CD4-positive, alpha-beta T cell treated with Interleukin-17A for 4 hours (primary cell): ENCODE results near the gene FBF1.
"Not testable (repeated sequence)": the region's sequence is repeated elsewhere in the genome, so short reads cannot be mapped to it uniquely, and the experiment has no call there.

ENCODE experiments used
- DNase-seq: peaks from one replicate; pipeline ENCODE4 v3.0.0-alpha.2; 2020; ENCODE audit warnings: mixed read lengths

FBF1 gene

DNA sequence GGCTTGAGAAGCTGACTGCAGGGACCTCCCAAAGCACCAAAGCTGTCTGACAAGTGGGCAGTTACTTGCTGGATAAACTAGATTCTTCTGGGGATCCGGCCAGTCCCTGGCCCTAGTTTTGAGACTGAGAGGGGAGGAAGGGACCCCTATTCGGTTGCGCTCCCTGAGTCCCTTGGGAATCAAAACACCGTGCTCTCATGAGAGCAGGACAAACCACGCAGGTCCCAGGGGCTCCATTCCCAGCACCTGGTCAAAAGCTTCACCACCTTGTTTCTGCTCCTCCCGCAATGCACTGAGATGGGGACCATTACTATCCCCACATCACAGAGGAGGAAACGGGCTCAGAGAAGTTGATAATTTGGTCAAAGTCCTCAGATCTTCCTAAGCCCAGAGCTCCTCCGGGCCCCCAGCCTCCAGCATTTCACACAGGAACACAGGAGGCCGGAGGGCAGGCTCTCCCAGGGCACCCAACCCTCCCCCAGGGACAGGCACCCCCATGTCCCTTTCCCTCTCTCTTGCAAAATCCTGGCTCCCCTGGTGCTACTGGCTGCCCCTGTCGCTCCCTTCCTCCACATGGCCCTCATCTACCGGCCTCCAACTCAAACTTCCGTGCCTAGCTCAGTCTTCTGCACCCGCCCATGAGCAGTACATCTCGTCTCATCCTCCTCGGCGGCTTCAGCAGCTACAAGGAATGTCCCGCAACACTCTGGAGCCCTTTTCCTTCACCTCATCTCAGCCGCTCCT, 47.4 kb downstream of the FBF1 start:
- DNase-seq = no peak

GRCh38 chr17:75892556-75893224, 48.2 kb downstream of the FBF1 start:
- no peak for DNase-seq

DNA sequence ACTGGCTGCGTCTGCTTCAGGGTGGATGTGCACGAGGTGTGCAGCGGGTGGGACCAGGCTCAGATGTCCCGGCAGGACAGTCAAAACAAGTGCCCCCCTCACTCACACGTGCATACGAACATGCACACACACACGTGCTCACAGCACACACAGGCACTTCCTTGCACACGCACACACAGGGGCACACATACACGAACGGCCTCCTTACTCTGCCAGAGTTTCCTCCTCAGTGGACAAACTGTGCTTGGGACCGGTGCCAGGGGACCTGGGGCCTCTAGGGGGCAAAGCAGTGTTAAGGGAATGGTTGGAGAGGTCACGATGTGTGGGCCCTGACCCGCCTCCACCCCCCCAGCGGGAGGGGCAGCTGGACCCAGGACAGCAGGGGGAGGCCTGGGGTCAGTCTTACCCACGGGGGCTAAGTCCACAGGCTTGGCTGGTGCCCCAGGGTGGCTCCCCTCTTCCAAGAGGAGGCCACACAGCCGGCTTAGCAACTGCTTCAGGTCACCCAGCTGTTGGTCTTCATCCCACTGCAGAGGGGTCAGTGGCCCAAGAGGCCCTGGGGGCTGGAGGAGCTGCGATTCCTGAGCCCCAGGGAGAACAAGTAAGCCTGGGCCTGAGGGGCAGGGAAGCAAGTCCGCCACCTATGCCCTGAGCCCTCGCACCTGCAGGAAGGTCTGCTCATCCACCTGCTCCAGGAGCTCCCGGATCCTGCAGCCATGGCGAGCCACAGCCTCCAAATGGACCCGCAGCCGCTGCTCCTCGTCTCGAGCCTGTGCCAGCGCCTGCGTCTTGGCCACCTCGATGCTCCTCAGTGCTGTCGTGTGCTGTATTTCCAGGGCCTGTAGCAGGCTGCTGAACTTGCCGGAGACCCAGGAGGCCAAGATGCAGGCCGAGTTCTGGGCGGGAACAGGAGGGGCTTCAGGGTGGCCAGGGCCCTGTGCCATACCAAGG, 49.0 kb downstream of the FBF1 start:
- no peak for DNase-seq

GRCh38 chr17:75891022-75891604, 49.7 kb downstream of the FBF1 start:
- DNase-seq = no peak

DNA sequence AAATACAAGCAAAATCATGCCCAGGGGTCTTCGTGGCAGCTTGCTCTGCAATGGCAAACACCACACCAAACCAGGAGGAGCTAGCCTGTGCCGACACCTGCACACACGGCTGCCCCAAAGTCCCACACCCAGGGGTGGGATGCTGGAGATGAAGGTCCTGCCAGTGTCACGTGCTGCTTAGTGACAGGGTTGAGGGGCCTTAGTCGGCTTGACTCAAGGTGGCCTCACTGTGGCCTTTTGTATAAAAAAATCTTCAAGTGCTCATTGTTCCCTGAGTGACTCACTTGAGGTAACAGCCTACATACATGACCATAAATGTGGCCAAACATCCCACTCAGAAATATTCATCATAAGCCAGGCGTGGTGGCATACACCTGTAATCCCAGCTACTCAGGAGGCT, 51.4 kb downstream of the FBF1 start:
- DNase-seq = no peak

- DNase-seq = no peak
These were observed 52.4 kb downstream of the FBF1 start for GRCh38 chr17:75888484-75888883.

DNA sequence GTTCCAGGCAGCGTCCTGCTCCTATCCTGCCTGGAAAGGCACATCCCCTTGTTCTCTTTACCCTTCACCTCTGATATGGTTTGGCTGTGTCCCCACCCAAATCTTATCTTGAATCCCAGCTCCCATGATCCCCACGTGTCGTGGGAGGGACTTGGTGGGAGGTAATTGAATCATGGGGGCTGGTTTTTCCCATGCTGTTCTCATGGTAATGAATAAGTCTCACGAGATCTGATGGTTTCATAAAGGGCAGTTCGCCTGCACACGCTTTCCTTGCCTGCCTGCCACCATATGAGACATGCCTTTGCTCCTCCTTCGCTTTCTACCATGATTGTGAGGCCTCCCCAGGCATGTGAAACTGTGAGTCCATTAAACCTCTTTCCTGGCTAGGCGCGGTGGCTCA, 55.0 kb downstream of the FBF1 start:
- not testable (repeated sequence) for DNase-seq

DNA sequence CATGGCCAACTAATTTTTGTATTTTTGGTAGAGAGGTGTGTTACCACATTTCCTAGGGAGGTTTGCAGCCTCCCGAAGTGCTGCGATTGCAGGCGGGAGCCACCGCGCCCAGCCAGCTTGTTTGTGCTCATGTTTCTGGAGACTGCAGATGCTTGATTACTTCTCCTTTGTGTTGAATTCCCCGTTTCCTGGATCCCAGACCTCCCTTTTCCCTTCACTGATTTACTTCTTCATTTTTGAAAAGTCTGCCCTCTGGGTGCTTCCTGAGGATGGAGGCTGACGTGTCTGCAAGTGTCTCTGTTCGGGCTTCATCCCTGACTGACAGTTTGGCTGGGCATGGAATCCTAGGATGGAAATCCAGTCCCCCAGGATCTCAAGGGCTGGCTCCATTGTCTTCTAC, 55.4 kb downstream of the FBF1 start:
- DNase-seq = no peak

GRCh38 chr17:75881678-75882454, 59.0 kb downstream of the FBF1 start:
- peak; percentile 27 for DNase-seq

GRCh38 chr17:75880266-75880665, 60.6 kb downstream of the FBF1 start:
- DNase-seq = no peak

DNA sequence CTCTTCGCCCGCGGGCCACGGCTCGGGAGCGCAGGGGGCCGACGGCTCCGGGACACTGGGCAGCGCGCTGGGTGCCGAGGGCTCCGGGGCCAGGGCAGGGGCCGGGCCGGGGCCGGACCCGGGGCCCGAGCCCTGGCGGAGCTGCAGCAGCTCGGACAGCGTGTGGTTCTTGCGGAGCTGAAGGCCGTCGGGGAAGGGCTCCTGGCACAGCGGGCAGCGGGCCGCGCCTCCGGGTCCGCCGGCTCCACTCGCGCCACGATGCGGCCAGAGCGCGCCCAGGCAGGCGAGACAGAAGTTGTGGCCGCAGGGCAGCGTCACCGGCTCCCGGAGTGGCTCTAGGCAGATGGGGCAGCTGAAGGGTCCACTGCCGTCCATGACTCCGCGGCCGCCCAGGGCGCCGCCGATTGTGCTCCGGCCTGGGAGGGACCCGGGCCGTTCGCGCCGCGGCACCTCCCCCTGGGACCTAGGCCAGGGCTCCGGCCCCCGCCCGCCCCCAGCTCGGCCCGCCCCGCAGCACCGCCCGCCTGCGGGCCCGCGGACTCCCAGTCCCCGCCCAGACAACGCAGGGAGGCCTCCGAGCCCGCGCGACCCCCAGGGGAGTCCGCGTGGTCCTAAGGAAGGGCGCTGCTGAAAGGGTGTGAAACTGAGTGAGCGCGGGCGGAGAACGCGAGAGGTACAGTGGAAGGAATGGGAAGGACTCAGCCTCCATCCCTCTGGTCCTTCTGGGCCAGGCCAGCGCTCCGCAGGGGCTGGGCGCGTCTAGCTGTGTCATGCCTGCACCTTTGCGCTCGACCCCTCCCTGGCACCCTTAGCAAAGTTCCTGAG, 62.5 kb downstream of the FBF1 start, which contains the start of gene TRIM47:
Gene TRIM47, minus strand, starts transcription at position 408 of the 825 bp plus-strand sequence. Its CDS starts 33 bp downstream, at position 375.
- no peak for DNase-seq

GRCh38 chr17:75877752-75878173, 63.1 kb downstream of the FBF1 start:
- DNase-seq = peak; percentile 81

- peak; percentile 50 for DNase-seq
These were observed 63.7 kb downstream of the FBF1 start for GRCh38 chr17:75876938-75877751.

DNA sequence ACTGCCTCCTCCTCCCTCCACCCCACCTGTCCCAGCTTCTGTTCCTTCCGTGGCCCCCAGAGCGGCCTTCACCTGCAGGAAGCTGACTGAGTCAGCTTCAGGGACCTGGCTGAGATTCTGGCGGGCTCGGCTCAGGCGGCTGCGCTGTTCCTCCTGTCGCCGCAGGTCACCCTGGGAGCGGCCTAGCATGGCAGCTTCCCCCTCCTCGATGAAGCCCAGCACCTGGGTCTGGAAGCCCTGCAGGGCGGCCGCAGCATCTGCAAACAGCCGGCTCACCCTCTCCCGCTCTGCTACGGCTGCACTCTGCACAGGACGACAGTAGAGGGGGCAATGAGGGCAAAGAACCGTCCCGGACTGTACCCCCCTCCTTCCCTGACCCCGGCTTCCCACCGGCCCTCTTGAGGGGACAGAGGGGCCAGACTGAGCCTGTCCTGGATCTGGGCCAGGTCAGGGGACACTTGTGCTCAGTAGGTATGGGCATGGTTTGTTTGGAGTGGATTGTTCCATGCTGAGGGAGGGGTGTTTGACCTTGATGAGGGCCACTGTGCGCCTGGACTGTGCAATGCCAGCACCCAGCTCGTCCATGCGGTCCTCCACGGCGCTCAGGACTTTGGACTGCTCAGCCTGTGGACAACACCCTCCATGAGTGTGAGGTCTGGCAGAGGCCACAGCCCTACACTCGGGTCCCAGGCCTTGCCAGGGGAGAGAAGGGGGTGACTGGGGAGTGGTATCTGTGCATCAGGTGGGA, 64.5 kb downstream of the FBF1 start:
- peak; percentile 92 for DNase-seq

GRCh38 chr17:75875940-75876189, 65.0 kb downstream of the FBF1 start:
- no peak for DNase-seq

DNA sequence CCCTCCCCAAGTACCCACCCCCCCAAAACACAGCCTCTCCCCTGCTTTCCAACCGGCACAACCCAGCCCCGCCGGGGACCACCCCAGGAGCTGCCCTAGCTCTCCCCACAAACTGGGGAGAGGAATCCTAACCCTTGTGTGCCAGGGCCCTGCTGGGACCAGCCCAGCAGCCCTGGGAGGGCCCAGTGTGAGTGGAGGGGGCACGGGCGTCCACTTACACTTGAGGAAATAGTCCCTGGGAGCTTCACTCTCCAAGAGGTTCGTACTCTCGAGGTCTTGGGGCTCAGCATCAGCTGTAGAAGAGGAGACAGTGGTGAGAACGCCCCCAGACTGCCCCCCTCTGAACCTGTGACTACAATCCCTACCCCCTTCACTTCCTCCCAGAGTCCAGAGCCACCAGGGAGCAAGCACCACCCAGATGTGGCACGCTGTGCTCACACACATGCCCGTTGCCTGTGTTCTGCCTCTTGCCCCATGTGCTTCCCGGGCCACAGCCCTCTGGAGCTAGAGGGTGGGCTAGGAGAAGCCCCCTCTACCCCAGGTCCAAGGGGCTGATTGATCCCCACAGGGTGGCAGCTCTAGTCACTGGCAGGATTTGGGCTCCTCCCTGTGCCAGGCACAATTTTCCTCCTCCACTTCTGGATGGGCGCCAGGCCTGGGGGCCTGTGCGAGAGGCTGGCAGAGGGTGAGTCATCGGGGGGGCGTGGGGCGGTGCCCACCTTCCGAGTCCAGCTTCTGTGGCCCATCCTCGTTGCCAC, 65.5 kb downstream of the FBF1 start:
- no peak for DNase-seq

- DNase-seq = no peak
These were observed 66.3 kb downstream of the FBF1 start for GRCh38 chr17:75874323-75875181.
